Stimulated activated CD4-positive, alpha-beta T cell treated with anti-CD3 and anti-CD28 coated beads, Interleukin-12 subunit alpha, Interleukin-12 subunit beta, amount 100 ng/mL, for 4 hours (primary cell): ENCODE measurements around the gene CERS4.
"Not testable (repeated sequence)": the region's sequence is repeated elsewhere in the genome, so short reads cannot be mapped to it uniquely, and the experiment has no call there.

Experiments used
- DNase-seq: peaks from one replicate; pipeline ENCODE4 v3.0.0-alpha.2; 2020

CERS4 gene, protein sequence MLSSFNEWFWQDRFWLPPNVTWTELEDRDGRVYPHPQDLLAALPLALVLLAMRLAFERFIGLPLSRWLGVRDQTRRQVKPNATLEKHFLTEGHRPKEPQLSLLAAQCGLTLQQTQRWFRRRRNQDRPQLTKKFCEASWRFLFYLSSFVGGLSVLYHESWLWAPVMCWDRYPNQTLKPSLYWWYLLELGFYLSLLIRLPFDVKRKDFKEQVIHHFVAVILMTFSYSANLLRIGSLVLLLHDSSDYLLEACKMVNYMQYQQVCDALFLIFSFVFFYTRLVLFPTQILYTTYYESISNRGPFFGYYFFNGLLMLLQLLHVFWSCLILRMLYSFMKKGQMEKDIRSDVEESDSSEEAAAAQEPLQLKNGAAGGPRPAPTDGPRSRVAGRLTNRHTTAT

DNA sequence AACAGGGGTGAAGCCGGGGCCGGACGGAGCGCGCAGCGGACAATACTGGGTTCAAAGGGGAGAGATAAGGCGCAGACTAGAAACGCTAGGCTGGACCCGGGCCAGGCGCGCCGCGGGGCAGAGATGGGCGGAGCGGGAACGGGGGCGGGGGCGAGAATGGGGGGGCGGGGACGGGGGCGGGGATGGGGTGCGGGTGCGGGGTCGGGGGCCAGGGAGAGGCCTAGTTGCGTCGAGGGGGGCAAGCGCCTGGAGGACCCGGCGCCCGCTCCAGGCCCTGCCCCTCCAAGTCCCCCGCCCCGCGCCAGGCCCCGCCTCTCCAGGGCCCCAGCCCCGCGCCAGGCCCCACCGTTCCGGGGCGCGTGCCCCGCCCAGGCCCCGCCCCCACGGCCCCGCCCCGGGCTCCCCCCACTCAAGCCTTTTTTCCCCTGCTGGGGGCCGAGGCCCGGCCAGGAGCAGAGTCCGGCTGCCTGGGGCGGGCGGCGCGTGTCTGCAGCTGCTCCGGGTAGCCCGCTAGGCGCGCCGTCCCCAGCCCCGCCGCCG, at the start of gene CERS4:
Gene CERS4 (plus strand): TSS at position 449 of the 540 bp plus-strand sequence. CDS start 41,707 bp downstream, outside the sequence.
- peak; percentile 82 for DNase-seq

DNA sequence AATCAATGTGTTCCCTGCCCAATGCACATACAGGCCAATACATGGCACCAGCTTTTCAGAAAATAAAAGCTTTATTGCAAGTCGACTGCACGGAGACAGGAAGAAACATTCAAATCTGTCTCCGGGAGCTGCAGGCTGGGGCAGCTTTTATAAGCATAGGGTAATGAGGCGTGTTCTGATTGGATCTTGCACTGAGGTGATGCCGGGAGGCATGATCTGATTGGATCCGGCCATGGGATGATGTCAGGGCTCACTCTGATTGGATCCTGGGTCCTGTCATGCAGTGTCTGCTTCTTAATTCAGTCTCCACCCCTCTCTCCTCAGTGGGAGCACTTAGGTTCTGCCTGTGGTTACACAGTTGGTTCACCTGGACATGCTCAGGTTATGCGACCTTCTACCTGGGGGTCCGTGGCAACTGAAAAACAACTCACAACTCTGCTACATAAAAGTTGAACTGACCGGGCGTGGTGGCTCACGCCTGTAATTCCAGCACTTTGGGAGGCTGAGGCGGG, 48.0 kb upstream of the CERS4 start:
- no peak for DNase-seq

DNA sequence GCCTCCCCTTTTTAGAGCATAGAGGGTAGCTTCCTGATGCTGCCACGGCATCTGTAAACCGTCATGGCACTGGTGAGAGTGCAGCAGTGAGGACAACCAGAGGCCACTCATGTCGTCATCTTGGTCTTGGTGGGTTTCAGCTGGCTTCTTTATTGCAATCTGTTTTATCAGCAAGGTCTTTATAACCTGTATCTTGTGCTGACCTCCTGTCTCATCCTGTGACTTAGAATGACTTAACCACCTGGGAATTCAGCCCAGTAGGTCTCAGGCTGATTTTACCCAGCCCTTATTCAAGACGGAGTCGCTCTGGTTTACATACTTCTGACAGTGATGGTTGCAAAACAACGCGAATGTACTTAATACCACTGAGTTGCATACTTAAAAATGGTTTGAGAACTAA, 45.4 kb upstream of the CERS4 start:
- no peak for DNase-seq

DNA sequence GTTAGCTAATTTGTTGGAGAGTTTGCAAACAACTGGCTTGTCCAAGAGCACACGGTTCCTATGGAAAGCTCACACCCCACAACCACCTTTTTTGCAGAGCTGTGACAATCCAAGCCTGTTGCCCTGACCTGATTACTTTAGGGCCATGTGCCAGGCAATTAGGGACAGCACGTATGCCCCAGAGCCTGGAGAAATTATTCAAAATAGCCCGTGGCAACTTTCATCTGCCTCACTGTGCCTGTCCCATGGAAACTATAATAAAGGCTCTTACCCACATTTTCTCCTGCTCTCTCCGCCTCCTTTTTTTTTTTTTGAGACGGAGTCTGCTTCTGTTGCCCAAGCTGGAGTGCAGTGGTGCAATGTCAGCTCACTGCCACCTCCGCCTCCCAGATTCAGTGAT, 41.2 kb upstream of the CERS4 start:
- no peak for DNase-seq

DNA sequence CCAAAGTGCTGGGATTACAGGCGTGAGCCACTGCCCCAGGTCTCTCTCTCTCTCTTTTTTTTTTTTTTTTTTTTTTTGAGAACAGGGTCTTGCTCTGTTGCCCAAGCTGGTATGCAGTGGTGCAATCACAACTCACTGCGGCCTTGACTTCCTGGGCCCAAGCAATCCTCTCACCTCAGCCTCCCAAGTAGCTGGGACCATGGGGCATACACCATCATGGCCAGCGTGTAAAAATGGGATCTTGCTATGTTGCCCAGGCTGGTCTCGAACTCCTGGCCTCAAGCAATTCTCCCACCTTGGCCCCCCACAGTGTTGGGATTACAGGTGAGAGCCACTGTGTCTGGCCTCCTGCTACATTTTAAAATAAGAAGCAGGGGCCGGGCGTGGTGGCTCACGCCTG, 40.6 kb upstream of the CERS4 start:
- no peak for DNase-seq

DNA sequence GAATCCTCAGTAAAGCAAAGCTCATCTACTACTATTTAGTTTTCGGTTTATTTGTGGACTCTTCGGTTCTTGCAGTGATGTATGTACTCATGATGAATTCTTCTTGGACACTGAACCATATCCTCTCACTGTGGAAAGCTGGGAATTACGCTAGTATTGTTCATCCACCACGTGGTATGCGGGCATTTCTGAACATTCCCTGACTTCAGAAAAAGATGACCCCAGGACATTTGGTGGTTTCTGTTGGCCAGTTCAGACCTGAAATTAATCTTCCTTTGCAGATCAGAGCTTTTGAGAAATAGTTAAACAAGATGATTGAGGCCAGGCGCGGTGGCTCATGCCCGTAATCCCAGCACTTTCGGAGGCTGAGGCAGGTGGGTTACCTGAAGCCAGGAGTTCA, 34.5 kb upstream of the CERS4 start:
- no peak for DNase-seq

DNA sequence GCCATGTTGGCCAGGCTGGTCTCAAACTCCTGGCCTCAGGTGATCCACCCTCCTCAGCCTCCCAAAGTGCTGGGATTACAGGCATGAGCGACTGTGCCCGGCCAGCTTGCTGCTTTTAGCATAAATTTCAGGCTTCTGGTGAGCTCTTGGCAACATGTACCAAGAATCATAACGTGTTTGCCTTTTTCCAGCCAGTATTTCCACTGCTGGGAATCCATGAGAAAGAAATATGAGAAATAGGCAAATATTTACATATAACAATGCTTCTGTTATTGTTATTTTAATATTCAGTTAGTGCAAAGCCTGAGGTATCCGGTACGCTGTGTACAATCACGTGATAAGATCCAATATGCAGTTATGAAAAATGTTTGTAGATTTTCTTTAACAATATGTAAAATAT, 29.2 kb upstream of the CERS4 start:
- no peak for DNase-seq

DNA sequence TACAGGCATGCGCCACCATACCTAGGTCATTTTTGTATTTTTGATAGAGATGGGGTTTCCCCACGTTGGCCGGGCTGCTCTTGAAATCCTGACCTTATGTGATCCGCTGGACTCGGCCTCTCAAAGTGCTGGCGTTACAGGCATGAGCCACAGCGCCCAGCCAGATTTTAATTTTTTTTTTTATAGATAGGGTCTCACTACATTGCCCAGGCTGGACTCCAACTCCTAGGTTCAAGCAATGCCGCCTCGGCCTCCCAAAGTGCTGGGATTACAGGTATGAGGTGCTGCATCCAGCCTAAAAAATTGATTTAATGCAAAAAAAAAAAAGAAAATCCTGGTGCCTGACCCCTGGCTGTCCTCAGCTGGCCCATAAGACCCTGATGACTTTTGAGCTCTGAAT, 24.9 kb upstream of the CERS4 start:
- DNase-seq = no peak

DNA sequence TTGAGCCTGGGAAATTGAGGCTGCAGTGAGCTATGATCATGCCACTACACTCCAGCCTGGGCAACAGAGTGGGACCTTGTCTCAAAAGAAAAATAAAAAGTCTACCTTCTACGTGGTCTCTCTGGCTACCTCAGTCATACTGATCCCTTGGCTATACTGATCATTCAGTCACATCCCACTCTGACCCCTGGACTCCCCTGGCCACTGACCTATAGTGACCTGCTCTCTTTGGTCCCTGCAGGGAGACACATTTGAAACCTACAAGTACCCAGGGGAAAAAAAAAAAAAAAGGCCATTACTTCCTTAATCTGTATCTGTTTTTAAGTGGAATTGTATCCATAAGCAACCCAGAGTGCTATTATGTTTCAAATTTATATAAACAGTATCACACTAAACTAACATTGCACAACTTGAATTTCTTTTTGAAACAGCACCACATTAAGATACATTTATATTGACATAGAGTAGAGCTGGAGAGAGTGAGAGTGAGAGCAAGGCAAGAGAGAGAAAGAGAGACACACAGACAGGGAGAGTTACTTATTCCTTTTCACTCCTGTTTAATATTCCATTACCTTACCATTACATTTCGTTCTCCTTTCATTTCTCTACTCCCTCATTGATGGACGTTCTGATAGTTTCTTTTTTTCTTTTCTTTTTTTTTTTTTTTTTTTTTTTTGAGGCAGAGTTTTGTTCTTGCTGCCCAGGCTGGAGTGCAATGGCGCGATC, 23.7 kb upstream of the CERS4 start:
- no peak for DNase-seq

DNA sequence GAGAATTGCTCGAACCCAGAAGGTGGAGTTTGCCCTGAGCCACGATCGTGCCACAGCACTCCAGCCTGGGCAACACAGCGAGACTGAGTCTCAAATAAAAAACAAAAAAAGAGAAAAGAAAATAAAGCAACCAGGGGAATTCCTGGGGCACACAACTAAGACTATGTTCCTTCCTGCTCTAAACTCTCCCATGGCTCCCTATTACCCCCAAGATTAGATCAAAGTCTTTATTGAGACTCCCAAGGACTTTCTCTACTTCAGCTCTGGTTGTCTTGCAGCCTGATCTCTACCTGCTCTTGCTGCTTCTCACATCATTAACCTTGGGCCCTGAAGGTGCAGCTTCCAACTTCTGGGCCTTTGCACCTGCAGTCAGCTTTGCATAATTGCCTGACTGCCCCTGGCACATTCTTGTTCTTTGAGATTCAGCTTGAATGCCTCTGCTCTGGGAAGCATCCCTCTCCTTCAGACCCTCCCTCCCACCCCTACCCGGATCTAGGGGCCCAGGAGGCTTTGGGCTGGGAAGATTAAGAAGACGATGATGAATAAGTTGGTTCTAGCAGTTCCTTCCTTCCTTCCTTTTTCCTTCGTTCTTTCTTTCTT, 16.8 kb upstream of the CERS4 start:
- DNase-seq = no peak

DNA sequence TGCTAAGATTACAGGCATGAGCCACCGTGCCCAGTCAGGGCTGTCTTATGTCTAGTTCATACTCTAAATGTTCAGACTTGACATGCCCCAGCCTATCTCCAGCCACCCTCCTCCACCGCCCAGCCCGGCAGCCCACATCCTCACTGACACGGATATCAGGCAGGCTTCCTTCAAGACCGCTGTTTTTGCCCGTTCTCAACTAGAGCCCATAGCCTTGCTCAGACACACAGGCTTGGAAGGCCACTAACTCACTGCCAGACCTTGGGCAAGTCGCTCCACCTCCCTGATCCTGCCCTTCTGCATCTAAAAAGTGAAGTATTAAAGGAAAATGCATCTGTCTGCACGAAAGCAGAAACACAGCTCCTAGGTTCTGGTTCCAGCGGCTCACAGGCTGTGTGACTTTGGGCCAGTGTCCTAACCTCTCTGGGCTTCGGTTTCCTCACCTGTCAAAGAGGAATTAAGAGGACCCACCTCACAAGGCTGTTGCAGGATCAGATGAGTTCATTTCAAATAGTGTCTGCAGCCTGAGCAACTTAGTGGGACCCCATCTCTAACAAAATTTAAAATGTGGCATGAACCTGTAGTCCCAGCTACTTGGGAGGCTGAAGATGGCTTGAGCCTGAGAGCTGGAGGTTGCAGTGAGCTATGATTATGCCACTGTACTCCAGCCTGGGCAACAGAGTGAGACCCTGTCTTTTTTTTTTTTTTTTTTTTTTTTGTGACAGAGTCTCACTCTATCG, 14.5 kb upstream of the CERS4 start:
- peak; percentile 24 for DNase-seq

DNA sequence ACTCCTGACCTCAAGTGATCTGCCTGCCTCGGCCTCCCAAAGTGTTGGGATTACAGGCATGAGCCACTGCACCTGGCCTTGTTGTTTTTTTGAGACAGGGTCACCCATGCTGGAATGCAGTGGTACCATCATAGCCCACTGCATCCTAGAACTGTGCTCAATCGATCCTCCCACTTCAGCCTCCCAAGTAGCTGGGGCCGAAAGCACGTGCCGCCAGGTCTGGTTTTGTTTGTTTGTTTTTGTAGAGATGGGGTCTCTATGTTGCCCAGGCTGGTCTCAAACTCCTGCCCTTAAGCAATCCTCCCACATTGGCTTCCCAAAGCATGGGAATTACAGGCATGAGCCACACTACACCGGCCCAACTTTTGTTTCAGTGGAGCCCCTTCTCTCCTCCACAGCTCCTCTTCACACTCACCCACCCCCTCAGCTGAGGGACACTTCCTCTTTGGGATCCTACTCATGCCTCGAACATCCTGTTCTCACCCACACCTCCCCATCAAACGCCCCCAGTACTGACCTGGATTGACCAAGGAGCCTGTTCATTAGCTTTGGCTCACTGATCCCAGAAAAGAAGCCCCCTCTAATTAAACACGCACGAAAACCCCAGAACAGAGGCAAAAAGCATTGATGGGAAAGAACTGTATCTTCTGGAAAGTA, 12.8 kb upstream of the CERS4 start:
- no peak for DNase-seq

DNA sequence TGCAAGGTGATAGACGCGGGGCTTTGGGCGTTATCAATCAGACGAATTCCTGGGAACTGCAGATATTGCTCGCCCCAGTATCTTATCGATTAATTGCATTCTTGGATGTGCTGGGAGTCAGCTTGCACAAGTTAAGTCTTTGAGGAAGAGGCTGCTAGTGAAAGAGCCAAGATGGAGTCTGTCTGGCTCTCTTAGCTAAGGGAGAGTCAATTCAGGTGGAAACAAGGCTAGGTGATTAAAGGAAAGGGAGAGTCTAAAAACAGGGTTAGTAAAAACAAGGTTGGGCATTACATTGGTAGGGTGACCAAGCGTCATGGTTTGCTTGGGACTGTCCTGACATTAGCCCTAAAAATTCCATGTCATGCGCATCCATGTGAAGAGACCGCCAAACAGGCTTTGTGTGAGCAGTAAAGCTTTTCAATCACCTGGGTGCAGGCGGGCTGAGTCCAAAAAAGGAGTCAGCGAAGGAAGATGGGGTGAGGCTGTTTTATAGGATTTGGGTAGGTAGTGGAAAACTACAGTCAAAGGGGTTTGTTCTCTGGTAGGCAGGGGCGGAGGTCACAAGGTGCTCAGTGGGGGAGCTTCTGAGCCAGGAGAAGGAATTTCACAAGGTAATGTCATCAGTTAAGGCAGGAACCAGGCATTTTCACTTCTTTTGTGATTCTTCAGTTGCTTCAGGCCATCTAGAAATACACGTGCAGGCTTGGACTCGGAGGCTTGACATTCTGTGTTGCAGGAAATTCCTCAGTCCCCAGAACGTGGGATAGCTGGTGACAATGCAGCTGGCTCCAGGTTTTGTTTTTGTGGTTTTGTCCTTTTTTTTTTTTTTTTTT, 5.7 kb upstream of the CERS4 start:
- not testable (repeated sequence) for DNase-seq

DNA sequence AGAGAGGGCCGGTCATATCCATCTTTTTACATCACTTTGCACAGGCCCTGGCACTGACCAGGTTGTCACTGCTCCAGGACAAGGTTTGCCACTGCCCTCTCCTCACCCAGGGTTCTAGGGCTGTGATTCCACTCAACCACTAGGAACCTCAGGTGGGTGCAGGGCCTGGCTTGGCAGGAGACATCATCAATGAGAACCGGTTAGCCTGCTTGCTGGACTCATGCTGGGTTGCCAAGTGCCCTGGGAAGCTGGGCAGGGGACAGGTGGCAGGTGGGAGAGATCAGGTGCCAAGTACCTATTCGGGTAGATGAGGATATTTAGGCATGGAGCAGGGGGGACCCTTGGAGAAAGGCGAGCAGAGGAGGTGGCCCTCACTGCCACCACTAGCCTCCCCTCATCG, 4.2 kb upstream of the CERS4 start:
- no peak for DNase-seq

DNA sequence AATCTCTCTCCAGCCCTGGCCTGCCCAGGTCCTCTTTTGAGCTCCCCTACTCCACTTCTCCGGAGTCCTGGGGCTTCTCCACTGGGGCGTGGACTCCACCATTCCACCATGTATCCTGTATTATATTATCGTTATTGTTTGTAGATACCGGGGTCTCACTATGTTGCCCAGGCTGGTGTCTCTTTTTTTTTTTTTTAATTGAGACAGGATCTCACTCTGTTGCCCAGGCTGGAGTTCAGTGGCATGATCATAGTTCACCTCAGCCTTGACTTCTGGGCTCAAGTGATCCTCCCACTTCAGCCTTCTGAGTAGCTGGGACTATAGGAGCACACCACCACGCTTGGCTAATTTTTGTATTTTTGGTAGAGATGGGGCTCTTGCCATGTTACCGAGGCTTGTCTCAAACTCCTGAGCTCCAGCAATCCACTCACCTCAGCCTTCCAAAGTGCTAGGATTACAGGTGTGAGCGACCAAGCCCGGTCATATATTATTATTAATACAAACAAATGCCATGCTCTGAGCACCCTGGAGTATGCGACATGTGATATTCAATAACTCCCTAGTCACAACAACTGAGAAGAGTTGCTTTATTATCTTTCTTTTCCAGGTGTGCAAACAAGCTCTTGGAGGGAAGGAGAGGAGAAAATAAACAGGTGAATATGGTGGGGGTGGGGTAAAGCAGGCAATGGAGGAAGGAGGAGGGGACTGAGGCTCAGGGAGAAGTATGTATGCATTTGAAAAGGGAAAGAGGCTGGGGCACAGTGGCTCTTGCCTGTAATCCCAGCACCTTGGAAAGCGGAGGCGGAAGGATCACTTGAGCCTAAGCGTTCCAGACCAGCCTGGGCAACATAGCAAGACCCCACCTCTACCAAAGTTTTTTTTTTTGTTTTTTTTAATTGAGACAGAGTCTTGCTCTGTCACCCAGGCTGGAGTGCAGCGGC, 2.8 kb upstream of the CERS4 start:
- no peak for DNase-seq

DNA sequence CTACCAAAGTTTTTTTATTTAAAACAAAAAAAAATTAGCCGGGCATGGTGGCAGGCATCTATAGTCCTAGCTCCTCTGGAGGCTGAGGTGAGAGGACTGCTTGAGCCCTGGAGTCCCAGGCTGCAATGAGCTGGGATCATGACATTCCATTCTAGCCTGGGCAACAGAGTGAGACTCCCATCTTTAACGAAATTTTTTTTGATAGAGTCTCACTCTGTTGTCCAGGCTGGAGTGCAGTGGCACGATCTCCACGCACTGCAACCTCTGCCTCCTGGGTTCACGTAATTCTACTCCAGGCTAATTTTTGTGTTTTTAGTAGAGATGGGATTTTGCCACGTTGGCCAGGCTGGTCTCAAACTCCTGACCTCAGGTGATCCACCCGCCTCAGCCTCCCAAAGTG, 1.8 kb upstream of the CERS4 start:
- not testable (repeated sequence) for DNase-seq

DNA sequence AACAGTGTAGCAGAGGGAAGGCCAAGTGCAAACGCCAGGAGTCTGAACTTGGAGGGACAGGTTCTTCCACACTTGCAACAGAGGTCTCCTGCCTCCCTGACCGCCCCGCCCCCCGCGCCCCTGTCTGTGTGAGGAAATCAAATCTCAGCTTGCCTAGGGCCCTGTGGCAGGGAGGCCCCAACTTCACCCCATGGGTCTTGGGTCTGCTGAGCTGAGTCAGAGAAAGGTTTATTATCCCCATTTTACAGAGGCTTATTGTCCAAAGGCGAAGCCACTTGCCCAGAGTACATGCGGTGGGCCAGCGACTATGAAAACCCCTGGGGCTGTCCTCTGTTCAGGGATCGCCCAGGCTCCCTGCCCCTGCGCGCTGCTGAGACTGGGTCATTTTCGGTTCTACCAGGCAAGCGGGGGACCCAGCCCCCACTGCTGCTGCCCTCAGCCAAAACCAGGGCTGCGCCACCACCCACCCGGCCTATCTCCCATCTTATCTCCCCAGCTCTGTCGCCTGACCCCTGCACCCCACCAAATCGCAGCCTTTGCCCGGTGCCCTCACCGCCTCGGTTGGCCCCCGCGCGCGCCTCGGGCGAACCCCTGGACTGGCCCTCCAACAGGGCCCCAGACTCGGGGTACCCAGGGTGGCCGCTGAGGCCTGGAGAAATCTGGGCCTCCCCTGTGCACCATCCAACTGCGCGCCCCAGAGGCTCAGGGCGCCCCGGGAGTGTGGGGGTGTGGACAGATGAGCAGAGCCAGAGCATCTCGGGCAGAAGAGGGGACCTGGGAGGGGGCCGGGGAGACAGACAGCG, 850 bp upstream of the CERS4 start:
- DNase-seq = no peak

DNA sequence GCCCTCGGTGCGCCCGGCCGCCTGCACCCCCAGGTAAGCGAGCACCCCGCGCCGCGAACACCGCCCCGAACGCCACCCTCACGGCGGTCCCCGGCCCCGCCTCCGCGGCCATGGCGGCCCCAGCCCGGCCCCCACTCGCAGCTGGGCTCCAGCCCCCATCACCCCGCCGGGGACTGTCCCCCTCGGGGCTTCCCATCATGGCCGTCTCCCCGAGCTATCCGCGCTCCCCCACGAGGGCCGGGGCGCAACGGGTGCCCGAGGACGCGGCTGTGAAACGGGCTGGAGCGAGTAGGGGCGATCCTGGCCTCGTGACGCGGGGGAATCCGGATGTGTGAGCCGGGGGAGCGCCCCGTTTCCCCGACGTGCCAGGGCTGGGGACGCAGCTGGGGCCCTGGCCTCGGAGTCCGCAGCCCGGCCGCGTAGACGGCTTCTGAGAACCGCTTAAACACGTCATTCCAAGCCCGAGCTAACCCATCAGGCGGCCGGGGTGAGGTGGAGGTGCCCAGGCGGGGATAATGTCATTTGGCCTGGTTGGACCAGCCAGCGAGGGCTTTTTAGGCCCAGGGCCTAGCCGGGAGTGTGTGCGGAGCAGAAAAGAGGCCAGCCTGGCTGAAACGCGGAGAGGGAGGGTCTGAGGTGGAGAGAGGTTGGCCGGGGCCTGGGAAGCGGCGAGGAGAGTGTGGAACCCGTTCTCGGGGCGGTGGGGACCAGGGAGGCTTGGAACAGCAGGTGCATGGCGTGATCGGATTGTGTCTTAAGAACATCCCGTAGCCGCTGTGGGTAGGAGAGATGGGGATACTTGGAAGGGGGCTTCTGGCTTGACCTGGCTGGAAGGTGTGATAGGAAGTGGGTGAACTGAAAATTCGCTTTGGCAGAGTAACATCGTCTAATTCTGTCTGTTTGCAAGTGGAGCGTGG, 550 bp downstream of the CERS4 start:
- peak; percentile 73 for DNase-seq
